ENCODE measurements around the gene GIN1. TPM values are rescaled to one million over a fixed set of nuclear protein-coding genes. Genes with fewer than 3 reads are reported as not detected.
"Not testable (repeated sequence)": the region's sequence is repeated elsewhere in the genome, so short reads cannot be mapped to it uniquely, and the experiment has no call there.

GIN1 gene
- total RNA-seq, 1 experiment from 2014 or later, result 6.6 TPM

DNA sequence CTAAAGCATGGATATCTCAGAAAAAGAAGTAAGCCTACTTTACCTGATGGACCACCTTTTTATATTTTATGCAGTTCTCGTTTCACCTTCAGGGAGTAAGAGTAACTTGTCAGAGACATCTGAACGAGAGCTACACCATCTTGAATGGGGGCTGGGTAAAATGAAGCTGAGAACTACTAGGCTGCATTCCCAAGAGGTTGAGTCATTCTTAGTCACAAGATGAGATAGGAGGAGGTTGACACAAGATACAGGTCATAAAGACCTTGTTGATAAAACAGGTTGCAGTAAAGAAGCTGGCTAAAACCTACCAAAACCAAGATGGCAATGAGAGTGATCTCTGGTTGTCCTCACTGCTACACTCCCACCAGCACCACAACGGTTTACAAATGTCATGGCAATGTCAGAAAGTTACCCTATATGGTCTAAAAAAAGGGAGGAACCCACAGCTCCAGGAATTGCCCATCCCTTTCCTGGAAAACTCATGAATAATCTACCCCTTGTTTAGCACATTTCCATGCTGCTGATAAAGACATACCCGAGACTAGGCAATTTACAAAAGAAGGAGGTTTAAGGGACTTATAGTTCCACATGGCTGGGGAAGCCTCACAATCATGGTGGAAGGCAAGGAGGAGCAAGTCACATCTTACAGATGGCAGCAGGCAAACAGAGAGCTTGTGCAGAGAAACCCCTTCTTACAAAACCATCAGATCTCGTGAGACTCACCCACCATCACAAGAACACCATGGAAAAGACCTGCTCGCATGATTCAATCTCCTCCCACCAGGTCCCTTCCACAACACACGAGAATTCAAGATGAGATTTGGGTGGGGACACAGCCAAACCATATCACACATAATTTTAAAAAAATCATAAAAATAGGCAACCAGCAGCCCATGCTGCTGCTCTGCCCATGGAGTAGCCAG is 62.5 kb downstream of the GIN1 start:
- no peak overlapping the region for H3K14ac ChIP-seq (ENCODE audit: insufficient read depth, low read length)
- Mint-ChIP-seq H3K4me1 (peaks cover 21 to 34% of the 10 kb centered on the region in 2 experiments), H3K27me3 (ENCODE audit: low read depth) (no peaks in the 10 kb centered on the region; the same call in 1 of the 2 replicates), H3K27ac (peak overlapping the region in 2 of 3 experiments; percentile 23 to 24; a peak in 3 of 7 replicates), H3K9me3 (peaks cover 7% of the 10 kb centered on the region in 2 experiments), H3K4me3 (no peak overlapping the region), H3K36me3 (ENCODE audit: insufficient read depth in 1 of 3, low read depth in 3 of 3) (peaks cover 0 to 3% (median 3%) of the 10 kb centered on the region in 3 experiments; a peak in 3 of 7 replicates)
- no peak overlapping the region for H2BK120ac ChIP-seq (ENCODE audit: low read depth, low read length, poor library complexity, severe bottlenecking)
- no peak overlapping the region for H2BK5ac ChIP-seq (ENCODE audit: insufficient read length, low read length)
- H3K18ac ChIP-seq (ENCODE audit: insufficient read length, low read depth, low read length), result no peak overlapping the region
- H2BK12ac ChIP-seq (ENCODE audit: insufficient read length, low read depth, low read length), result no peak overlapping the region
- no peak overlapping the region for H4K8ac ChIP-seq (replicated peaks; ENCODE audit: insufficient read length, low read depth, low read length)
- TF ChIP-seq, protein P1, sequence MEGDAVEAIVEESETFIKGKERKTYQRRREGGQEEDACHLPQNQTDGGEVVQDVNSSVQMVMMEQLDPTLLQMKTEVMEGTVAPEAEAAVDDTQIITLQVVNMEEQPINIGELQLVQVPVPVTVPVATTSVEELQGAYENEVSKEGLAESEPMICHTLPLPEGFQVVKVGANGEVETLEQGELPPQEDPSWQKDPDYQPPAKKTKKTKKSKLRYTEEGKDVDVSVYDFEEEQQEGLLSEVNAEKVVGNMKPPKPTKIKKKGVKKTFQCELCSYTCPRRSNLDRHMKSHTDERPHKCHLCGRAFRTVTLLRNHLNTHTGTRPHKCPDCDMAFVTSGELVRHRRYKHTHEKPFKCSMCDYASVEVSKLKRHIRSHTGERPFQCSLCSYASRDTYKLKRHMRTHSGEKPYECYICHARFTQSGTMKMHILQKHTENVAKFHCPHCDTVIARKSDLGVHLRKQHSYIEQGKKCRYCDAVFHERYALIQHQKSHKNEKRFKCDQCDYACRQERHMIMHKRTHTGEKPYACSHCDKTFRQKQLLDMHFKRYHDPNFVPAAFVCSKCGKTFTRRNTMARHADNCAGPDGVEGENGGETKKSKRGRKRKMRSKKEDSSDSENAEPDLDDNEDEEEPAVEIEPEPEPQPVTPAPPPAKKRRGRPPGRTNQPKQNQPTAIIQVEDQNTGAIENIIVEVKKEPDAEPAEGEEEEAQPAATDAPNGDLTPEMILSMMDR (conservative IDR thresholded peaks at IDR 0.05), result no peak
- no peak overlapping the region for H4K91ac ChIP-seq (ENCODE audit: insufficient read length, low read depth, low read length)
- DNase-seq, result no peak
- H2BK15ac ChIP-seq (ENCODE audit: low read depth, low read length), result no peak overlapping the region
- H3K4ac ChIP-seq (ENCODE audit: low read depth, low read length), result no peak overlapping the region
- no peak overlapping the region for H2BK20ac ChIP-seq (ENCODE audit: low read depth, low read length, poor library complexity, severe bottlenecking)
- no peak overlapping the region for H3T11ph ChIP-seq (ENCODE audit: low read length)
- H2AFZ ChIP-seq (ENCODE audit: low read length), result no peak overlapping the region
- no peak overlapping the region for H3K23ac ChIP-seq (ENCODE audit: insufficient read length, low read depth, low read length)
- H3K79me1 ChIP-seq (ENCODE audit: insufficient read depth, low read depth, low read length, poor library complexity, severe bottlenecking), result no peaks in the 10 kb centered on the region
- no CpG with 5 or more reads among the region's 7 CpGs for WGBS (ENCODE audit: extremely low coverage, insufficient read length, low lambda C conversion rate)
- H3K27ac ChIP-seq (ENCODE audit: insufficient read length, low read depth, low read length), result no peak overlapping the region
- H4K5ac ChIP-seq (ENCODE audit: insufficient read length, low read depth, low read length), result no peak overlapping the region
- no peaks in the 10 kb centered on the region for H3K79me2 ChIP-seq (ENCODE audit: insufficient read depth, low read length)
- H3K27me3 ChIP-seq (ENCODE audit: insufficient read depth, low read length), result no peaks in the 10 kb centered on the region
- no peak overlapping the region for H3K4me2 ChIP-seq (ENCODE audit: insufficient read depth, insufficient read length, low read length)
- no peaks in the 10 kb centered on the region for H3K9me3 ChIP-seq (ENCODE audit: control insufficient read depth, low read depth, low read length)
- no peaks in the 10 kb centered on the region for H3K23me2 ChIP-seq (ENCODE audit: insufficient read length, low read depth, low read length, poor library complexity, severe bottlenecking)
- no peak overlapping the region for H3K56ac ChIP-seq (ENCODE audit: insufficient read length, low read depth, low read length)
- peaks cover 8% of the 10 kb centered on the region; the same call in 1 of the 2 replicates for H3K4me1 ChIP-seq (ENCODE audit: insufficient read depth, low read length)
- H2AK5ac ChIP-seq (ENCODE audit: insufficient read length, low read length), result no peak overlapping the region
- no peaks in the 10 kb centered on the region for H4K20me1 ChIP-seq (ENCODE audit: control insufficient read depth, insufficient read depth, insufficient read length)
- no peak overlapping the region for H3K9ac ChIP-seq (ENCODE audit: extremely low read depth, insufficient read length, low read length)

DNA sequence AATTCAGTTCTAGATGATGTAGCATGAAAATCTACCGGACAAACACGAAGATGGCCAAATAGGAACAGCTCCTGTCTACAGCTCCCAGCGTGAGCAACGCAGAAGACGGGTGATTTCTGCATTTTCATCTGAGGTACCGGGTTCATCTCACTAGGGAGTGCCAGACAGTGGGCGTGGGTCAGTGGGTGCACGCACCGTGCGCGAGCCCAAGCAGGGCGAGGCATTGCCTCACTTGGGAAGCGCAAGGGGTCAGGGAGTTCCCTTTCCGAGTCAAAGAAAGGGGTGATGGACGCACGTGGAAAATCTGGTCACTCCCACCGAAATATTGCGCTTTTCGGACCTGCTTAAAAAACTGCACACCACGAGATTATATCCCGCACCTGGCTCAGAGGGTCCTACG is 73.2 kb downstream of the GIN1 start:
- H3K4me2 ChIP-seq (ENCODE audit: insufficient read depth, insufficient read length, low read length); H4K91ac ChIP-seq (ENCODE audit: insufficient read length, low read depth, low read length); H3K14ac ChIP-seq (ENCODE audit: insufficient read depth, low read length); H2BK15ac ChIP-seq (ENCODE audit: low read depth, low read length); H3K9me3 ChIP-seq (ENCODE audit: control insufficient read depth, low read depth, low read length); H2BK20ac ChIP-seq (ENCODE audit: low read depth, low read length, poor library complexity, severe bottlenecking); H3K4me3 Mint-ChIP-seq; H3T11ph ChIP-seq (ENCODE audit: low read length); H3K79me2 ChIP-seq (ENCODE audit: insufficient read depth, low read length); H3K23me2 ChIP-seq (ENCODE audit: insufficient read length, low read depth, low read length, poor library complexity, severe bottlenecking); H3K18ac ChIP-seq (ENCODE audit: insufficient read length, low read depth, low read length); H4K5ac ChIP-seq (ENCODE audit: insufficient read length, low read depth, low read length); H3K27me3 Mint-ChIP-seq (ENCODE audit: low read depth); H3K9me3 Mint-ChIP-seq; H4K8ac ChIP-seq (replicated peaks; ENCODE audit: insufficient read length, low read depth, low read length); H3K9ac ChIP-seq (ENCODE audit: extremely low read depth, insufficient read length, low read length); H2BK120ac ChIP-seq (ENCODE audit: low read depth, low read length, poor library complexity, severe bottlenecking); H3K4me1 ChIP-seq (ENCODE audit: insufficient read depth, low read length); H2BK12ac ChIP-seq (ENCODE audit: insufficient read length, low read depth, low read length); H2AFZ ChIP-seq (ENCODE audit: low read length); H3K27ac ChIP-seq (ENCODE audit: insufficient read length, low read depth, low read length); H2BK5ac ChIP-seq (ENCODE audit: insufficient read length, low read length); H3K56ac ChIP-seq (ENCODE audit: insufficient read length, low read depth, low read length); H2AK5ac ChIP-seq (ENCODE audit: insufficient read length, low read length); H3K23ac ChIP-seq (ENCODE audit: insufficient read length, low read depth, low read length); H3K4ac ChIP-seq (ENCODE audit: low read depth, low read length); H3K79me1 ChIP-seq (ENCODE audit: insufficient read depth, low read depth, low read length, poor library complexity, severe bottlenecking); H4K20me1 ChIP-seq (ENCODE audit: control insufficient read depth, insufficient read depth, insufficient read length); H3K4me1 Mint-ChIP-seq; H3K27me3 ChIP-seq (ENCODE audit: insufficient read depth, low read length): not testable (repeated sequence)
- H3K36me3 Mint-ChIP-seq (ENCODE audit: insufficient read depth in 1 of 3, low read depth in 3 of 3), result peaks cover 2 to 19% (median 4%) of the 10 kb centered on the region in 3 experiments; a peak in 6 of 7 replicates
- H3K27ac Mint-ChIP-seq, result 0 out of 7 replicates have a peak overlapping the region, but pooled peaks of 1 of the 3 experiments have one; percentile 22
- DNase-seq, result peak; percentile 34
- no CpG with 5 or more reads among the region's 22 CpGs for WGBS (ENCODE audit: extremely low coverage, insufficient read length, low lambda C conversion rate)
